SKM-1 treated with dmso at 0.1 percent for 144 hours (cell line): Measurements from ENCODE around the gene MRPL19.
"Not testable (repeated sequence)": the region's sequence is repeated elsewhere in the genome, so short reads cannot be mapped to it uniquely, and the experiment has no call there.

Experiments used
- DNase-seq: peaks from one replicate; lab custom pipeline; 2025; ENCODE audit not compliant: unreplicated experiment; lab: John Stamatoyannopoulos, UW

MRPL19 gene

DNA sequence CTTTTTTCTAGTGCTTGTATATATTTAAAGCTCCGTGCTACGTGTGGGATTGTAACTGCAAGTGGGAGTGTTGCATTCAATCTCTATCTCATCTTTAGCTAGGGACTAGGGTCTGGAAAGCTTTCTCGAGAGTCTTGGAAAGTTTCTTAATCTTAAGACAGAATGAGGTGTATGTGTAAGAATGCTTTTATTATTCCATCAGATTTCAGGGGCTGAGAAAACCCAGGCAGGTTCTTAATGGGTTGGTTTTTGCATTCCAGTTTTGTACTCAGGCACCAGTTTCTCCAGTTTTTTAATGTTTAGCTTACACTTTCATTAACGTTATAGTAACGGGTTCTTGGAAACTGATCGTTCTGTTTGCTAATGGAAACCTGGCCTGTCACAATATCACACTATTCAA lies 20.3 kb downstream of the MRPL19 start:
- no peak for DNase-seq

- no peak for DNase-seq
Measured at GRCh38 chr2:75667884-75668283, 21.3 kb downstream of the MRPL19 start.

DNA sequence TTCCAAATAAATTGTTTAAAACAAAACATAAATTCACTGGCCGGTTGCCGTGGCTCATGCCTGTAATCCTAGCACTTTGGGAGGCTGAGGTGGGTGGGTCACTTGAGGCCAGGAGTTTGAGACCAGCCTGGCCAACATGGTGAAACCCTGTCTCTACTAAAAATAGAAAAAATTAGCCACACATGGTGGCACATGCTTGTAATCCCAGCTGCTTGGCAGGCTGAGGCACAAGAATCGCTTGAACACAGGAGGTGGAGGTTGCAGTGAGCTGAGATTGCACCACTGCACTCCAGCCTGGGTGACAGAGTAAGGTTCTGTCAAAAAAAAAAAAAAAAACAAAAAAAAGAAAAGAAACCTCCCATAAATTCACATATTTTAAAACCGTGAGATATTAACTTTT lies 28.8 kb downstream of the MRPL19 start:
- not testable (repeated sequence) for DNase-seq

- DNase-seq = no peak
Measured at GRCh38 chr2:75675908-75676307, 29.3 kb downstream of the MRPL19 start.

- no peak for DNase-seq
Measured at GRCh38 chr2:75676464-75676863, 29.9 kb downstream of the MRPL19 start.

- no peak for DNase-seq
Measured at GRCh38 chr2:75679556-75679955, 33.0 kb downstream of the MRPL19 start.

GRCh38 chr2:75680402-75680801 lies 33.8 kb downstream of the MRPL19 start:
- no peak for DNase-seq

GRCh38 chr2:75683430-75683829 lies 36.8 kb downstream of the MRPL19 start:
- DNase-seq = not testable (repeated sequence)

DNA sequence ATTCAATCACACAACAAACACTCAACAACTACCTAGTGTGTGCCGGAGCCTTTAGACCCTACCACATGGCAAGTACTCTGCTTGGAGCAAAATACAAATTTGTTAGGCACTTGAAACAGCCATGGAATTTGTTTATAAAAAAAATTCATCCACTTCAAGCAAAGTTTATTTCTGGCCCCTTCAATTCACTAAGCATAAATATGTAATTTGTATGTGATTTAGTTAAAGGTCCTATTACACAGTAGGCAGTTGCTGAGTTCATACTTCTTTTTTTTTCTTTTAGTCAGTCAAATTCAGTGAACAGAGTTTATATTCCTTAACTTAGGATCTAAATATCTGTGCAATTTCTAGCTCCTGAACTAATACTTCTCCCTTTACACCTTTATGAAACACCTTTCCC lies 41.6 kb downstream of the MRPL19 start:
- no peak for DNase-seq

GRCh38 chr2:75698918-75699317 lies 52.3 kb downstream of the MRPL19 start:
- no peak for DNase-seq

GRCh38 chr2:75702593-75702992 lies 56.0 kb downstream of the MRPL19 start:
- no peak for DNase-seq

- DNase-seq = no peak
Measured at GRCh38 chr2:75703589-75704287, 57.2 kb downstream of the MRPL19 start.

DNA sequence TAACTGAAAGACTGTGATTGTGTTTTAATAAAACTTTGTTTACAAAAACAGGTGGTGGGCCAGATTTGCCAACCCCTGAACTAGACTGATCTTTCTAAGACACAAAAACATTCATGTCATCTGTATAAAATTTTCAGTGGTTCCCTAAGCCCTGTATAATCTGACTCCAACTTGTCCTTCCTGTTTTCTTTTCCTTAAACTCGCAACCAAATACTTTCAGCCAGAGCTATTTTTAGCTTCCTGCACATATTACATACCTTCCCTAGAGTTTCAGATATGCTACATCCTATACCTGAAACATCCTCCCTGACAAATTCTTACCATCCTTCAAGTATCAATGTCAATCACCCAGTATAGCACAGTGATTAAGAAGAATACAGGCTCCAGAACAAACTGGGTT lies 59.3 kb downstream of the MRPL19 start:
- DNase-seq = no peak

- DNase-seq = no peak
Measured at GRCh38 chr2:75707901-75708300, 61.3 kb downstream of the MRPL19 start.

- no peak for DNase-seq
Measured at GRCh38 chr2:75709297-75709696, 62.7 kb downstream of the MRPL19 start.

DNA sequence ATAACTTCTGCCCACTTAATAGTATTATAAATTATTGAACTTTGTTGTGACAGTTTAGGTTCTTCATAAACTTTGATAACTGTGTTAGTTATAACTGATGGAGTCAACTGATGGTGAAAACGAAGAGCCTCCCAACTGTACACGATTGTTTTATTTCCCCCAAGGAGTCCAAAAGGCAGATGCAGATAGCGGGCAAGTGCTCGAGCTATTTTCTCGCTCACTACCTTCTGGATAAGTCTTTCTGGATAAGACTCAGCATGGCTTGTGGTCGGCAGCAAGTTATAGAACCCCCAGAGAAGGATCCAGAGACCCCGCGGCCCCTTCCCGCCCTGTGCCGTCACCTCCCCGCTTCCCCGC lies 63.6 kb downstream of the MRPL19 start:
- DNase-seq = peak; percentile 37

DNA sequence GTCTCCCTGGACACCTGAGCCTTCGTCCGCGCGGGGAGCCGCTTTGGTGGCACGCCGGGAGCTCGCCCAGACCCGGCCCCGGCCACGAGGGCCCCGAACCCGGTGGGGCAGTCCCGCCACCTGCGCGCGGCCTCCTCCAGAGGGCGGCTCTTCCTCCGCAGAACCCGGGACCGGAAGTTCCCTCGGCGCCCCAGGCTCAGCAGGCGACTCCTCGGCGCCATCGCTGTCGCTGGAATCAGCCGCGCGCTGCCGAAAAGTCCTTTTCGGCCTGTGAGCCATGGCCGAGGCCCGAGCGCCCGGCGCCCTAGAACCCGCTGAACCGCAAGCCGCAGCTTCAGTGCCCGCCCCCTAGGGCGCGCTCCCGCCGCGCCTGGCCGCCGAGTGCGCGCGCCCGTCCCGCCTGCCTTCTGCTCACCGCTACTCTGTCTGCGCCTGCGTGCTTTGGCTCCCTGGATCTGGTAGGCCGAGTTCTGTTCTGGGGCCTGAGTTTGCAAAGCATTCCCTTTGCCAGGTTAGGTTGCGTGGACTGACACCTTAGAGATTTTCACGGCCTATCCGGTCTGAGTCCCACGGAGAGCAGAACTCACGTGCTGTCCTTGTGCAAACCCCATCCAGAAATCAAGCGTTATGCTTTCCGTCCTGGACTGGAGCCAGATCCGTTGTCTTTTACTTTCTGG lies 64.1 kb downstream of the MRPL19 start, which contains the start of gene GCFC2:
Gene GCFC2, minus strand, starts transcription at position 339 of the 677 bp plus-strand sequence. Its CDS starts 60 bp downstream, at position 279.
- peak; percentile 88 for DNase-seq

DNA sequence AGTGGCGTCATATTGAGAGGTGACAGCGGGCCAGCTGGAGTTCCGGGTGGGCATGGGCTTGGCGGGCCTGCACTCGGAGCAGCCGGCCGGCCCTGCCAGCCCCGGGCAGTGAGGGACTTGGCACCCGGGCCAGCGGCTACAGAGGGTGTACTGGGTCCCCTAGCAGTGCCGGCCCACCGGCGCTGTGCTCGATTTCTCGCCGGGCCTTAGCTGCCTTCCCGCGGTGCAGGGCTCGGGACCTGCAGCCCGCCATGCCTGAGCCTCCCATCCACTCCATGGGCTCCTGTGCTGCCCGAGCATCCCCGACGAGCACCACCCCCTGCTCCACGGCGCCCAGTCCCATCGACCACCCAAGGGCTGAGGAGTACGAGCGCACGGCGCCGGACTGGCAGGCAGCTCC lies 65.0 kb downstream of the MRPL19 start:
- DNase-seq = not testable (repeated sequence)

DNA sequence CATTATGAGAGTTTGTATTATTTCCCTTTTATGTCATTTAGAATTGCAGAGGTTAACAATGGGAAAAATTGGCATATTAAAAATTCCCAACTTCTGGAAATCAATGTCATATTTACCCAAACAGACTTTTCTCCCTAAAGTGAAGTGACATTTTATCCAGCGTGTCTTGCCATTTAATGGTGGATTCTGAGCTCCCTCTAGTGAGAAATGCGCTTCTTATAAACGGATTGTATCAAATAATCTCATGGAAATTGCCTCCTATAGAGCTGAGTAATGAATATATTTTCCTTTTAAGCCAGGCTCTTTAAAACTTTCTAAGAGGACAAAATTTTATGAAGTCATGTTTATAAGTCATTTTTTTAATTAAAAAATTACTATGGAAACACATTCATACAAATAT lies 69.8 kb downstream of the MRPL19 start:
- DNase-seq = no peak

DNA sequence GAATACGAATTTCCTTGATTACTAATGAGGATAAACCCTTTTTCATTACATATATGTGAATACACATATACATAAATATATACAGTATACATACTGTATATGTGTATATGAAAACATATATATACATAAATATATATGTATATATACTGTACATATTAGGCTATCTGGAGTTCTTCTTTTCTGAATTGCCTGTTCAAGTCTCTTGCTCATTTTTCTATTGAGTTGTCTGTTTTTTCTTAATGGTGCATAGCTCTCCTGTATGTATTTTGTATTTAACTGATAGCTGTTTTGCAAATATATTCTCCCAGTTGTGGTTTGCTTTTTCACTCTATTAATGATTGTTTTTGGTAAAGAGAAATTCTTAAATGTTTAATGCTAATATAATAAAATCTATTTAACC lies 73.0 kb downstream of the MRPL19 start:
- DNase-seq = no peak

DNA sequence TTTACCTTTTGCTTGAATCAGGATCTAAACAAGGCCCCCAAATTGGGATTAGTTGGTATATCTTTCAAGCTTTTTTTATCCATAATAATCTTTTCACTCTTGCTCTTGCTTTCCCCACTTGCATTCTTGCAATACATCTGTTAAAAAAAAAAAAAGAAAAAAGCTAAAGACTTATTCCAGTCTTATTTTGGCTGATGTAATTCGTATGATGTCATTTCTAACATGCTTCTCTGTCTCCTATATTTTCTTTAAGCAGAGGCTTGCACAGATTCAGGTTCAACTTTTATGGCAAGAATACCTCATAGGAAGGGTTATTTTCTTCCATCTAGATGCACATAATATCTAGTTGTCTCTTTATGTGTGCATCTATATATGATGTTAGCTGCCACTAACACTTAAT lies 73.9 kb downstream of the MRPL19 start:
- no peak for DNase-seq

DNA sequence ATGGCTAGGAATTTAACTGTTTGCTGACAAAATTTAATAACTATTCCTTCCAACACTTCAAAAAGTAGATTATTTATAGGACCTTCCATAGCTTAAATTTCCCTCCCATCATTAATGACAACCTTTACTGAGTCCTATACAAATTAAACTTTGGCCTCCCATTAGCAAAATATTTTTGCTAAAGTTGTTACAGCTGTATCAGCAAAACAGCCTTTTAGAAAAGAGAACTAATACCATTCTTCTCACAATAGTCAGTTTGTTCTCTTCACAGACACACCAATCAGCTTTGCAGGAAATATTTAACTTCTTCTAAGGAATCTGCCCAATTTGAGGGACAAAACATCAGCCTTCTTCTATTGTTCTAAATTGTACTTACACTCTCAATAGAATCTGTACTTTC lies 76.1 kb downstream of the MRPL19 start:
- no peak for DNase-seq
